Activated T-helper 1 cell treated with anti-CD3 and anti-CD28 coated beads, Interleukin-12 subunit alpha, Interleukin-12 subunit beta, Interleukin-2, Interleukin-4 antibody, amounts not matched to agents 30 ng/mL and 10 ng/mL and 1 ng/mL, durations not matched to agents 14 hours and 24 hours and 36 hours (primary cell): ENCODE results near the gene NUAK2. TPM values are rescaled to one million over a fixed set of nuclear protein-coding genes. Genes with fewer than 3 reads are reported as not detected.

ENCODE experiments used
- DNase-seq: peaks from one replicate; pipeline ENCODE4 v3.0.0; 2021; ENCODE audit warnings: low spot score
- H3K27ac Mint-ChIP-seq: one replicate; pipeline ENCODE4 v1.8.0; 2021; ENCODE audit warnings: mild to moderate bottlenecking, mixed read lengths
- H3K27me3 Mint-ChIP-seq: one replicate; pipeline ENCODE4 v1.8.0; 2022; ENCODE audit warnings: mild to moderate bottlenecking, moderate library complexity, mixed read lengths; ENCODE audit not compliant: insufficient read depth
- H3K36me3 Mint-ChIP-seq: one replicate; pipeline ENCODE4 v1.8.0; 2021; ENCODE audit warnings: low read depth, mixed read lengths
- H3K4me1 Mint-ChIP-seq: one replicate; pipeline ENCODE4 v1.8.0; 2021; ENCODE audit warnings: low read depth, mixed read lengths
- H3K4me3 Mint-ChIP-seq: one replicate; pipeline ENCODE4 v1.8.0; 2021; ENCODE audit warnings: mild to moderate bottlenecking, moderate library complexity, mixed read lengths
- H3K9me3 Mint-ChIP-seq: one replicate; pipeline ENCODE4 v1.8.0; 2021; ENCODE audit warnings: mixed read lengths
- intact Hi-C: fragments of 100-400 bp; cut with micrococcal nuclease; formaldehyde crosslinking; loops from one replicate; pipeline ENCODE4 v1.15.1; 2024
- total RNA-seq: library from RNA; stranded (reverse); gene quantifications from 2 replicates; pipeline ENCODE4 v1.2.3, GENCODE V29; 2022

Gene NUAK2
- total RNA-seq, 1 donor from 2014 or later = 1.1 TPM

GRCh38 chr1:205258719-205259118 lies 62.8 kb downstream of the NUAK2 start:
- intact Hi-C loops = loop anchor here (5.0 kb wide), 1 partner anchor 46 kb away; the partner anchor contains the start of gene DSTYK
- no peak overlapping the region for H3K4me3 Mint-ChIP-seq

GRCh38 chr1:205258261-205258691 lies 63.3 kb downstream of the NUAK2 start:
- intact Hi-C loops = loop anchor here (5.0 kb wide), 1 partner anchor 46 kb away; the partner anchor contains the start of gene DSTYK
- DNase-seq = no peak
- H3K27me3 Mint-ChIP-seq = peaks cover 1% of the 10 kb centered on the region
- H3K4me3 Mint-ChIP-seq = no peak overlapping the region
- no peak overlapping the region for H3K27ac Mint-ChIP-seq
- no peaks in the 10 kb centered on the region for H3K36me3 Mint-ChIP-seq
- H3K9me3 Mint-ChIP-seq = no peaks in the 10 kb centered on the region
- H3K4me1 Mint-ChIP-seq = peaks cover 44% of the 10 kb centered on the region

More at GRCh38 chr1:205258719-205259118, 62.8 kb downstream of the NUAK2 start:
- H3K9me3 Mint-ChIP-seq = no peaks in the 10 kb centered on the region
- no peak for DNase-seq
- H3K27me3 Mint-ChIP-seq = peaks cover 1% of the 10 kb centered on the region
- no peaks in the 10 kb centered on the region for H3K36me3 Mint-ChIP-seq
- H3K4me1 Mint-ChIP-seq = peaks cover 45% of the 10 kb centered on the region
- H3K27ac Mint-ChIP-seq = no peak overlapping the region

GRCh38 chr1:205257735-205258134 lies 63.8 kb downstream of the NUAK2 start:
- peaks cover 39% of the 10 kb centered on the region for H3K4me1 Mint-ChIP-seq
- H3K4me3 Mint-ChIP-seq = no peak overlapping the region
- no peaks in the 10 kb centered on the region for H3K9me3 Mint-ChIP-seq
- DNase-seq = no peak
- H3K27ac Mint-ChIP-seq = no peak overlapping the region
- peaks cover 1% of the 10 kb centered on the region for H3K27me3 Mint-ChIP-seq
- no peaks in the 10 kb centered on the region for H3K36me3 Mint-ChIP-seq
- intact Hi-C loops = loop anchor here (5.0 kb wide), 1 partner anchor 45 kb away; the partner anchor contains the start of gene DSTYK

DNA sequence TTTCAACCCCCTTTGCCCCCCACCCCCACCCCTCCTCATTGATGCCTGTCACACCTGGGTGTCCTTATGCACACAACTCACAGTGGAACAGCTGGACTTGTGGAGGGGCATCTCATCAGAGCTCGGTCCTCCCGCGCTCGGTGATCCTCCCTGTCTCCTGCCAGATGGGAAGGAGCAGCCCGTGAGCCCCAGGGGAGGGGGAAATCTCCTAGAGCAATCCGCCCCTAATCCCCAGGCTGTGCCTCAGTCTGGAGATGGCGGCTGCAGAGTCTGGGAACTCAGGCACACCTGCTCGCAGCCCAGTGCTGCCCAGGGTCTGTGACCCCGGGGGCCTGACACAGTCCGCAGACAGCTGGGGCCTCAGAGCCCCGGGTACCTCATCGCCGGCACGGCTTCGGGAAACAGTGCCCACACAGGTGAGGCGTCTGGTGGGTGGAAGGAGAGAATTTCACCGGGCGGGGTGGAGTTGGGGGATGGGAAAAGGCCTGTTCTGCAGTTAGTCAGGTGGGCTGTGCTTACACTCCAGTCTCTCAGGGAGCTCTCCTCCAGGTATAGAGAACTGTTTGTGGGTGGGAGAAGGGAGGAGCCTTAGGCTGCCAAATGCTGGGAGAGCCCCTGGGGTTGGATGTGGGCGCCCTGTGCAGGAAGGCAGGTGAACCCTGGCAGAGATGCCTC lies 64.5 kb downstream of the NUAK2 start:
- Mint-ChIP-seq H3K9me3 (no peaks in the 10 kb centered on the region), H3K27ac (no peak overlapping the region)

DNA sequence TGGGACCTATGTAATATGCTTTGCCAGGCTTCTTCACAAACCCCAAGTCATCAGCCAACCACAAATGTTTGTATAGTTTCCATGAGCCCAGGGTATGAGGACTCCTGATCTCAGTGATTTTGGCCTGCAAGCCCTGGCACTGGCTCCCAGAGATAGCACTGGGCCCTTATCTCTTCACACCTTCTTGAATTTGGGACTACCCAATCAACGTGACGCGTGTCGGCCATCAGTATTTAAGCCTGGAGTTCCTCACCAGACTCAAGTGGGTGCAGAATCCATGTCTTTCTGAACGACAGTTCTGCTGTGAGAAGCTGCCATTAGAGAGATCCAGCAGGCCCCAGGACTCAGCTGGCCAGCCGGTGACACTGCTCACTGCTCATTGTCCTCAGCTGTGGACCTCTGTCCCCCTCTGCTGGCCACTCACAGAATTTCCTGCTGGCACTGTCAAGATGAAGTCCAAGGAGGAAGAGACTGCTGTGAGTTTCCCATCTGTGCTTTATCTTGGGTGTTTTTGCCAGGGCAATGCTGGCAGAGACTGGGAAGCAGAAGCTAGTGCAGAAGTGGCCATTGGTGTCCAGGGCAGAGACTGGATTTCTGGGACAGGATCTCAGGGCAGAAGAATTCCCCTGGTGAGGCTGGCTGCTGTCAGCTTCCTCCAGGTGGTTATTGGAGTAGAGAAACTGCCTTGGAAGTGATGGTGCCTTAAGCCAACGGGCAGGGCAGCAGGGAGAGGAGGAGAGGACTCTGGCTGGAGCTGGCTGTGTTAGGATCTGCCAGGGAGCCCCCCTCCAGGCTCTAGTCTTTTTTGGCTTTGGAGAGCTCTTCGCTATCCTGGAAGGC lies 65.4 kb downstream of the NUAK2 start:
- Mint-ChIP-seq H3K4me1 (peaks cover 25% of the 10 kb centered on the region), H3K4me3 (no peak overlapping the region), H3K9me3 (no peaks in the 10 kb centered on the region), H3K27ac (no peak overlapping the region), H3K27me3 (no peaks in the 10 kb centered on the region), H3K36me3 (no peaks in the 10 kb centered on the region)
- DNase-seq = peak; percentile 74
- intact Hi-C loops = loop anchor here (1.0 to 5.0 kb wide), 7 partner anchors 27 to 281 kb away; partner anchors contain the start of gene DSTYK

More for the DNA sequence above, 64.5 kb downstream of the NUAK2 start:
- intact Hi-C loops = loop anchor here (1.0 to 5.0 kb wide), 7 partner anchors 28 to 282 kb away; partner anchors contain the start of gene DSTYK
- DNase-seq = no peak
- Mint-ChIP-seq H3K4me1 (peaks cover 32% of the 10 kb centered on the region), H3K27me3 (peaks cover 1% of the 10 kb centered on the region), H3K4me3 (no peak overlapping the region), H3K36me3 (no peaks in the 10 kb centered on the region)

Other genes starting within 250 kb of the NUAK2 start
- gene TMEM81, start 237.3 kb downstream of the NUAK2 start, total RNA-seq = 2.6 and 2.7 TPM in 2 replicates
- gene RBBP5, start 199.8 kb downstream of the NUAK2 start, total RNA-seq = 21.5 and 24.7 TPM in 2 replicates
- gene DSTYK, start 110.0 kb downstream of the NUAK2 start, total RNA-seq = 34.2 and 35.9 TPM in 2 replicates
- gene TMCC2, start 93.8 kb downstream of the NUAK2 start, total RNA-seq = 25.0 and 25.2 TPM in 2 replicates
- gene KLHDC8A, start 35.2 kb upstream of the NUAK2 start, total RNA-seq = not detected in 2 replicates
- gene LEMD1, start 100.3 kb upstream of the NUAK2 start, total RNA-seq = not detected in 2 replicates
- gene BLACAT1, start 134.3 kb upstream of the NUAK2 start, total RNA-seq = 0.16 and 0.24 TPM in 2 replicates
- 0.21 and 0.47 TPM in 2 replicates for gene CDK18, start 182.9 kb upstream of the NUAK2 start, total RNA-seq